Body of pancreas (tissue), 4 donors: Measurements from ENCODE around the gene DIP2A.

Experiments used
- POLR2A ChIP-seq, 3 donors: fragments of 450-650 bp; IDR thresholded peaks; one replicate each; pipeline ENCODE4 v1.6.1; 2016; ENCODE audit warnings: antibody characterized with exemption in 3 of 3, mild to moderate bottlenecking in 2 of 3
- TF ChIP-seq, protein P1 (sequence below), 7 experiments: fragments of 450-650 bp in 4 of 7; fragments of 200-600 bp in 3 of 7; sonication (generic) in 3 of 7; IDR thresholded peaks; one replicate each; pipeline ENCODE4 v1.5.1; 2016 to 2019; ENCODE audit warnings: antibody characterized with exemption in 7 of 7

DNA sequence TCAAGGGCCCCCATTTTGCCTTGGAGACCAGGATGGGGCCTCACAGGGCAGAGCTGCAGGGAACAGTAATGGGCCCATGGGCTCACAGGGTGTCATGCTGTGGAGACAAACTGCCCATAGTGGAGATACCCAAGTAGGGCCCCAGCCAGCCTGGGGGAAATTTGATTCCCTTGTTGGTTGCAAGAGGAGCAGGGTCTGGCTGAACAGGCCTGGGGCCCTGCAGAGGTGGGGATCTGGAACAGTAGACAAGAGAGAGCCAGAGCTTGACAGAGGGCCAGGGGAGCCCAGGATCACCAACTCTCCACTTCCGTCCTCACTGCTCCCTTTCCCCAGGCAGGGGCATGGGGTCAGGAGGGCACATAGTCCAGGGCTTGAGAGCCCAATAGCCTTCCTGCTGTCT lies 137.5 kb downstream of the DIP2A start:
- TF ChIP-seq, protein P1, sequence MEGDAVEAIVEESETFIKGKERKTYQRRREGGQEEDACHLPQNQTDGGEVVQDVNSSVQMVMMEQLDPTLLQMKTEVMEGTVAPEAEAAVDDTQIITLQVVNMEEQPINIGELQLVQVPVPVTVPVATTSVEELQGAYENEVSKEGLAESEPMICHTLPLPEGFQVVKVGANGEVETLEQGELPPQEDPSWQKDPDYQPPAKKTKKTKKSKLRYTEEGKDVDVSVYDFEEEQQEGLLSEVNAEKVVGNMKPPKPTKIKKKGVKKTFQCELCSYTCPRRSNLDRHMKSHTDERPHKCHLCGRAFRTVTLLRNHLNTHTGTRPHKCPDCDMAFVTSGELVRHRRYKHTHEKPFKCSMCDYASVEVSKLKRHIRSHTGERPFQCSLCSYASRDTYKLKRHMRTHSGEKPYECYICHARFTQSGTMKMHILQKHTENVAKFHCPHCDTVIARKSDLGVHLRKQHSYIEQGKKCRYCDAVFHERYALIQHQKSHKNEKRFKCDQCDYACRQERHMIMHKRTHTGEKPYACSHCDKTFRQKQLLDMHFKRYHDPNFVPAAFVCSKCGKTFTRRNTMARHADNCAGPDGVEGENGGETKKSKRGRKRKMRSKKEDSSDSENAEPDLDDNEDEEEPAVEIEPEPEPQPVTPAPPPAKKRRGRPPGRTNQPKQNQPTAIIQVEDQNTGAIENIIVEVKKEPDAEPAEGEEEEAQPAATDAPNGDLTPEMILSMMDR (IDR thresholded peaks at IDR 0.05) = no peak
- no peak for TF ChIP-seq POLR2A (IDR thresholded peaks at IDR 0.05)
